GM19372 (cell line): Measurements from ENCODE around the gene NPFFR1.

ENCODE experiments used
- ATAC-seq: cut with Tn5 transposase; IDR thresholded peaks from one replicate; pipeline ENCODE4 v1.9.1; 2021; ENCODE audit warnings: mild to moderate bottlenecking, low read depth, moderate library complexity; ENCODE audit not compliant: unreplicated experiment

NPFFR1 gene

GRCh38 chr10:70283445-70284399 lies at the start of gene NPFFR1:
Gene NPFFR1 (minus strand): TSS chr10:70284004. CDS start chr10:70283676, 328 bp downstream.
- ATAC-seq: no peak

- ATAC-seq: no peak
Measured at GRCh38 chr10:70333268-70333667, 49.5 kb upstream of the NPFFR1 start.

- ATAC-seq: peak; percentile 62
Measured at GRCh38 chr10:70331486-70332268, 47.9 kb upstream of the NPFFR1 start.

- ATAC-seq: no peak
Measured at GRCh38 chr10:70331160-70331485, 47.3 kb upstream of the NPFFR1 start.

GRCh38 chr10:70330671-70331070 lies 46.9 kb upstream of the NPFFR1 start:
- ATAC-seq: no peak

GRCh38 chr10:70328967-70329366 lies 45.2 kb upstream of the NPFFR1 start:
- ATAC-seq: no peak

- no peak for ATAC-seq
Measured at GRCh38 chr10:70328018-70328417, 44.2 kb upstream of the NPFFR1 start.

GRCh38 chr10:70324951-70325781 lies 41.4 kb upstream of the NPFFR1 start:
- ATAC-seq: no peak

- no peak for ATAC-seq
Measured at GRCh38 chr10:70324339-70324861, 40.6 kb upstream of the NPFFR1 start.

- ATAC-seq: no peak
Measured at GRCh38 chr10:70323697-70324338, 40.0 kb upstream of the NPFFR1 start.

- ATAC-seq: no peak
Measured at GRCh38 chr10:70323138-70323696, 39.4 kb upstream of the NPFFR1 start.

- no peak for ATAC-seq
Measured at GRCh38 chr10:70321897-70322890, 38.4 kb upstream of the NPFFR1 start.

- ATAC-seq: no peak
Measured at GRCh38 chr10:70321233-70321632, 37.4 kb upstream of the NPFFR1 start.

GRCh38 chr10:70320751-70321150 lies 36.9 kb upstream of the NPFFR1 start:
- ATAC-seq: no peak

GRCh38 chr10:70319824-70320223 lies 36.0 kb upstream of the NPFFR1 start:
- ATAC-seq: no peak

- ATAC-seq: no peak
Measured at GRCh38 chr10:70319183-70319582, 35.4 kb upstream of the NPFFR1 start.

- no peak for ATAC-seq
Measured at GRCh38 chr10:70317943-70318318, 34.1 kb upstream of the NPFFR1 start.

- ATAC-seq: no peak
Measured at GRCh38 chr10:70317272-70317942, 33.6 kb upstream of the NPFFR1 start.
